ENCODE results near the gene ANTXR1.

The ANTXR1 gene

GRCh38 chr2:69134306-69134945 is 121.4 kb downstream of the ANTXR1 start:
- no peak overlapping the region for H3K27ac ChIP-seq (ENCODE audit: low read length)
- ATAC-seq (ENCODE audit: insufficient read depth, low read depth), result no peak

DNA sequence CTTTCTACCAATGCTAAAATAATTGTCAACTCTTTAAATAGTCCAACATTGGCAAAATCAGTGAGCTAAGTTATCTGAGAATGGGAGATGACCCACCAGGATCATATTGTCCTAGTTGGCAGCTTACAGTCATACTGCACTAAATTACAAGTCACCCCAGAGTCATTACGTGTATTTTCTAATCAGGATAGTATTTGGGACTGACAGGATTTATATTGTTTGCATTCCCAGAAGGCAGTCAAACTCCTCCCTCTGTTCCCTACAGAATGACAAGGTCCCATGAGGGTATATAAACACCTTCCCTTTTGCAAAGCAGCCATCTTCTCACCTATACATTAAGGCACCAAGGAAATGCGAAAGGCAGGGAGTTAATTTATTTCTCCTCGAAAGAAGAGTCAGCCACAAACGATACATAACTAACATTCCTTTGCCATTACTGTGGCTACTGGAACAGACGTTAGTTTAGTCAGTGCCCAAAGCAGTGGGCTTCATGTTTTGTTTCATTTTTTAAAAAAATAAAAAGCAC is 125.3 kb downstream of the ANTXR1 start:
- Histone ChIP-seq H3K79me2 (ENCODE audit: insufficient read depth, low read length) (no peaks in the 10 kb centered on the region), H4K20me1 (ENCODE audit: insufficient read depth, low read length) (no peaks in the 10 kb centered on the region), H3K36me3 (ENCODE audit: insufficient read depth, low read length) (peaks cover 4% of the 10 kb centered on the region; the same call in 1 of the 2 replicates), H3K4me3 (ENCODE audit: low read depth in 1 of 2, low read length in 2 of 2) (no peak overlapping the region), H3K9ac (ENCODE audit: low read depth, low read length) (no peak overlapping the region), H3K27me3 (ENCODE audit: insufficient read depth, low read length, poor library complexity) (no peaks in the 10 kb centered on the region), H3K4me2 (ENCODE audit: insufficient read depth, low read length) (no peak overlapping the region), H3K9me3 (ENCODE audit: insufficient read depth, low read length, severe bottlenecking) (no peaks in the 10 kb centered on the region), H3K4me1 (ENCODE audit: insufficient read depth, low read length) (no peaks in the 10 kb centered on the region), H3K27ac (ENCODE audit: low read length) (no peak overlapping the region), H2AFZ (ENCODE audit: low read depth, low read length) (no peak overlapping the region)
- no peak for DNase-seq
- no peak for ATAC-seq (ENCODE audit: insufficient read depth, low read depth)
- TF ChIP-seq CTCF (IDR thresholded peaks at IDR 0.05; ENCODE audit: borderline replicate concordance, extremely low read depth, low read length, poor library complexity, severe bottlenecking), result no peak
- TF ChIP-seq EZH2 (IDR thresholded peaks at IDR 0.05; ENCODE audit: borderline replicate concordance, low read depth, low read length, severe bottlenecking), result no peak

More at GRCh38 chr2:69134306-69134945, 121.4 kb downstream of the ANTXR1 start:
- Histone ChIP-seq H3K27me3 (ENCODE audit: insufficient read depth, low read length, poor library complexity) (no peaks in the 10 kb centered on the region), H3K4me1 (ENCODE audit: insufficient read depth, low read length) (no peaks in the 10 kb centered on the region), H3K4me3 (ENCODE audit: low read depth in 1 of 2, low read length in 2 of 2) (no peak overlapping the region), H2AFZ (ENCODE audit: low read depth, low read length) (no peak overlapping the region), H3K79me2 (ENCODE audit: insufficient read depth, low read length) (no peaks in the 10 kb centered on the region), H3K9me3 (ENCODE audit: insufficient read depth, low read length, severe bottlenecking) (no peaks in the 10 kb centered on the region), H3K36me3 (ENCODE audit: insufficient read depth, low read length) (peaks cover 10% of the 10 kb centered on the region; the same call in 1 of the 2 replicates), H4K20me1 (ENCODE audit: insufficient read depth, low read length) (no peaks in the 10 kb centered on the region), H3K4me2 (ENCODE audit: insufficient read depth, low read length) (no peak overlapping the region), H3K9ac (ENCODE audit: low read depth, low read length) (no peak overlapping the region)
- no peak for DNase-seq
- no peak for TF ChIP-seq CTCF (IDR thresholded peaks at IDR 0.05; ENCODE audit: borderline replicate concordance, extremely low read depth, low read length, poor library complexity, severe bottlenecking)

DNA sequence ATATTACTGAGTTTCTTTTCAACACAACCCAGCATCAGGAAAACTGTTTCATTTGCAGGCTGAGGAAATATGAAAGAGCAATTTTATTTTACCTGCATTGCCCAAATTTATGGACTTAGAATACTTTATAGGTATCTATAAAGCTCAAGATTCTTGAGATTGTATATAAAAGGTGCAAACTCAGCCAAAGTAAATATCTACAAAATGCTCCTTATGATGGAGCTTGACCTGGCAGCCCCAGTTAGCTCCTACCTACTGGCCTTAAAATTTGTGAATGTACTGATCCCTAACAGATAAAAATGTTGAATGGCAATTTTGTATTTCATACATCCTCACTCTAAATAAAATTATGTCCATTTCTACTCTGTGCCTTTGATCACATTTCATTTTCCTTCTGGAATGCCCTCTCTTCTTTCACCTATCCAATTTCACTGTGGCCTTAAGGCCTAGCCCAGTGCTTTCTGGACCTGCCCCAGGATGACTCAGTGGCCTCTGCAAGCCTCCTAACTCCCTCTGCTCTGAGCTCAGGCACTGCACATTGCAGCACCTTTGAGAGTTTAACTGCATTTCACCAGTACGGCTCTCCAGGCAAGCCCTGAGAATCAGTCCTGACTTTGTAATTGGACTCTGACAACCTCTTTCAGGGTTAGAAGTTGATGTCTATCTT is 125.9 kb downstream of the ANTXR1 start:
- no peak overlapping the region for H3K27ac ChIP-seq (ENCODE audit: low read length)
- H3K36me3 ChIP-seq (ENCODE audit: insufficient read depth, low read length), result peaks cover 4% of the 10 kb centered on the region; the same call in 1 of the 2 replicates
- ATAC-seq (ENCODE audit: insufficient read depth, low read depth) (no peak), DNase-seq (no peak)
- no peak overlapping the region for H3K4me3 ChIP-seq (ENCODE audit: low read depth in 1 of 2, low read length in 2 of 2)
- no peaks in the 10 kb centered on the region for H3K9me3 ChIP-seq (ENCODE audit: insufficient read depth, low read length, severe bottlenecking)
- no peaks in the 10 kb centered on the region for H3K79me2 ChIP-seq (ENCODE audit: insufficient read depth, low read length)
- H3K27me3 ChIP-seq (ENCODE audit: insufficient read depth, low read length, poor library complexity), result no peaks in the 10 kb centered on the region
- H3K9ac ChIP-seq (ENCODE audit: low read depth, low read length), result no peak overlapping the region
- H3K4me2 ChIP-seq (ENCODE audit: insufficient read depth, low read length), result no peak overlapping the region
- H4K20me1 ChIP-seq (ENCODE audit: insufficient read depth, low read length), result no peaks in the 10 kb centered on the region
- no peaks in the 10 kb centered on the region for H3K4me1 ChIP-seq (ENCODE audit: insufficient read depth, low read length)
- no peak overlapping the region for H2AFZ ChIP-seq (ENCODE audit: low read depth, low read length)
- TF ChIP-seq CTCF (IDR thresholded peaks at IDR 0.05; ENCODE audit: borderline replicate concordance, extremely low read depth, low read length, poor library complexity, severe bottlenecking) (no peak), EZH2 (IDR thresholded peaks at IDR 0.05; ENCODE audit: borderline replicate concordance, low read depth, low read length, severe bottlenecking) (no peak)

Data from DND-41 (cell line).